Measurements from ENCODE around the gene TNNC2. TPM values are rescaled to one million over a fixed set of nuclear protein-coding genes. Genes with fewer than 3 reads are reported as not detected.
A peak's percentile ranks its signal among the peaks of the same experiment; 100 is the strongest.

The TNNC2 gene
- total RNA-seq, 6 experiments from 2014 or later: not detected

GRCh38 chr20:45845452-45845851 lies 18.3 kb upstream of the TNNC2 start:
- DNase-seq: no peak
- no peak overlapping the region for H3K4me3 Mint-ChIP-seq
- H3K36me3 Mint-ChIP-seq (ENCODE audit: low read depth): peaks cover 13% of the 10 kb centered on the region; the same call in 1 of the 2 replicates
- H3K27ac Mint-ChIP-seq: no peak overlapping the region
- peaks cover 12% of the 10 kb centered on the region for H3K4me1 Mint-ChIP-seq (ENCODE audit: low read depth)
- no peak for TF ChIP-seq CTCF (IDR thresholded peaks at IDR 0.05)
- no peaks in the 10 kb centered on the region for H3K9me3 Mint-ChIP-seq
- peaks cover 2% of the 10 kb centered on the region; the same call in 1 of the 2 replicates for H3K27me3 Mint-ChIP-seq (ENCODE audit: insufficient read depth)

GRCh38 chr20:45843506-45843905 lies 16.4 kb upstream of the TNNC2 start:
- peaks cover 2% of the 10 kb centered on the region; the same call in 1 of the 2 replicates for H3K27me3 Mint-ChIP-seq (ENCODE audit: insufficient read depth)
- no peak for DNase-seq
- no peak overlapping the region for H3K4me3 Mint-ChIP-seq
- TF ChIP-seq CTCF (IDR thresholded peaks at IDR 0.05): no peak
- no peak overlapping the region for H3K27ac Mint-ChIP-seq
- peaks cover 12% of the 10 kb centered on the region for H3K4me1 Mint-ChIP-seq (ENCODE audit: low read depth)
- 0 out of 2 replicates have a peak, but pooled peaks cover 9% of the 10 kb centered on the region for H3K36me3 Mint-ChIP-seq (ENCODE audit: low read depth)
- H3K9me3 Mint-ChIP-seq: no peaks in the 10 kb centered on the region

- H3K36me3 Mint-ChIP-seq (ENCODE audit: low read depth): 0 out of 2 replicates have a peak, but pooled peaks cover 9% of the 10 kb centered on the region
- DNase-seq: peak; percentile 42
Measured at GRCh38 chr20:45842169-45842812, 15.2 kb upstream of the TNNC2 start.

GRCh38 chr20:45841407-45842129 lies 14.5 kb upstream of the TNNC2 start:
- Mint-ChIP-seq H3K9me3 (no peaks in the 10 kb centered on the region), H3K4me3 (no peak overlapping the region), H3K27ac (no peak overlapping the region), H3K36me3 (ENCODE audit: low read depth) (peaks cover 12% of the 10 kb centered on the region; the same call in 1 of the 2 replicates), H3K27me3 (ENCODE audit: insufficient read depth) (peaks cover 2% of the 10 kb centered on the region; the same call in 1 of the 2 replicates), H3K4me1 (ENCODE audit: low read depth) (peaks cover 21% of the 10 kb centered on the region)
- no peak for TF ChIP-seq CTCF (IDR thresholded peaks at IDR 0.05)
- DNase-seq: no peak

More at GRCh38 chr20:45842169-45842812, 15.2 kb upstream of the TNNC2 start:
- H3K4me3 Mint-ChIP-seq: no peak overlapping the region
- H3K4me1 Mint-ChIP-seq (ENCODE audit: low read depth): peaks cover 14% of the 10 kb centered on the region
- H3K27ac Mint-ChIP-seq: peak overlapping the region; percentile 66
- TF ChIP-seq CTCF (IDR thresholded peaks at IDR 0.05): 0 out of 2 replicates have a peak, but pooled peaks have one; percentile 8
- H3K9me3 Mint-ChIP-seq: no peaks in the 10 kb centered on the region
- peaks cover 2% of the 10 kb centered on the region; the same call in 1 of the 2 replicates for H3K27me3 Mint-ChIP-seq (ENCODE audit: insufficient read depth)

- no peak overlapping the region for H3K27ac Mint-ChIP-seq
- no peak for DNase-seq
- H3K9me3 Mint-ChIP-seq: no peaks in the 10 kb centered on the region
- peaks cover 19% of the 10 kb centered on the region; the same call in 1 of the 2 replicates for H3K36me3 Mint-ChIP-seq (ENCODE audit: low read depth)
- TF ChIP-seq CTCF (IDR thresholded peaks at IDR 0.05): 0 out of 2 replicates have a peak, but pooled peaks have one; percentile 18
- no peak overlapping the region for H3K4me3 Mint-ChIP-seq
- peaks cover 29% of the 10 kb centered on the region for H3K4me1 Mint-ChIP-seq (ENCODE audit: low read depth)
- H3K27me3 Mint-ChIP-seq (ENCODE audit: insufficient read depth): peaks cover 2% of the 10 kb centered on the region; the same call in 1 of the 2 replicates
Measured at GRCh38 chr20:45840700-45841198, 13.6 kb upstream of the TNNC2 start.
